HL-60 (cell line): ENCODE data around the gene MRAS.

Experiments
- GABPA ChIP-seq: IDR thresholded peaks from 2 replicates; pipeline ENCODE4 v1.6.1; 2012; ENCODE audit warnings: low read depth
- POLR2AphosphoS5 ChIP-seq: IDR thresholded peaks from 2 replicates; pipeline ENCODE4 v1.6.1; 2012; ENCODE audit warnings: low read depth
- REST ChIP-seq: IDR thresholded peaks from 2 replicates; pipeline ENCODE4 v1.6.1; 2012; ENCODE audit warnings: low read depth; ENCODE audit not compliant: insufficient replicate concordance
- SPI1 ChIP-seq: IDR thresholded peaks from 2 replicates; pipeline ENCODE4 v1.6.1; 2012; ENCODE audit warnings: low read depth, mild to moderate bottlenecking, borderline replicate concordance
- TF ChIP-seq, protein P1 (sequence below): IDR thresholded peaks from one replicate; pipeline ENCODE4 v1.5.1; 2011; ENCODE audit warnings: low read length, control low read depth, inconsistent platforms; ENCODE audit not compliant: insufficient read depth

DNA sequence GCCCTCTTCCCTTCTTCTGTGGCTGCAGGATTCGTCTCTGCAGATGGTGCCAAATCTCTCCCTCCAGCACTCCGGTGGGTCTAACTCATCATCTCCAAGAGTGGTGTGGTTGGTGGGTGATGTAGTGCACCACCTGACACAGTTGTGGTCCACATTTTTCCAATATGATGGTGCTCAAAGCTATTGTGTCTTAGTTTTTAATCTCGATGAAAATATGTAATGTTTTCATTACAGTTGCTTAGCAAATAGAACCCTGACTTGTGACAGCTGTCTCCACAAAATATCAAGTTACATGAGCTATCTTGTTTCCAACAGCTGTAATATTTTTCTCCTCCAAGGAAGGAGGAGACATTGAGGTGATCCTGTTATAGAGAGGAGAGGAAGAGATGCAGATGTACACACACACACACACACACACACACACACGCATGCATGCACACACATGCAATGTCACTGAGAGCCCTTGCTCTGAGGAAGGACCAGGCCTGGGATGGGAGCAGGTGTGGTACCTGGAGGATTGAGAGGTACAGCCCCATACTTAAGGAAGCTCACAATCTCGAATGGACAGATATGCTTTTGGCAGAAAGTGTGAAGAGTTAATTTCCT lies 70.3 kb downstream of the MRAS start:
- TF ChIP-seq, protein P1, sequence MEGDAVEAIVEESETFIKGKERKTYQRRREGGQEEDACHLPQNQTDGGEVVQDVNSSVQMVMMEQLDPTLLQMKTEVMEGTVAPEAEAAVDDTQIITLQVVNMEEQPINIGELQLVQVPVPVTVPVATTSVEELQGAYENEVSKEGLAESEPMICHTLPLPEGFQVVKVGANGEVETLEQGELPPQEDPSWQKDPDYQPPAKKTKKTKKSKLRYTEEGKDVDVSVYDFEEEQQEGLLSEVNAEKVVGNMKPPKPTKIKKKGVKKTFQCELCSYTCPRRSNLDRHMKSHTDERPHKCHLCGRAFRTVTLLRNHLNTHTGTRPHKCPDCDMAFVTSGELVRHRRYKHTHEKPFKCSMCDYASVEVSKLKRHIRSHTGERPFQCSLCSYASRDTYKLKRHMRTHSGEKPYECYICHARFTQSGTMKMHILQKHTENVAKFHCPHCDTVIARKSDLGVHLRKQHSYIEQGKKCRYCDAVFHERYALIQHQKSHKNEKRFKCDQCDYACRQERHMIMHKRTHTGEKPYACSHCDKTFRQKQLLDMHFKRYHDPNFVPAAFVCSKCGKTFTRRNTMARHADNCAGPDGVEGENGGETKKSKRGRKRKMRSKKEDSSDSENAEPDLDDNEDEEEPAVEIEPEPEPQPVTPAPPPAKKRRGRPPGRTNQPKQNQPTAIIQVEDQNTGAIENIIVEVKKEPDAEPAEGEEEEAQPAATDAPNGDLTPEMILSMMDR = no peak
- TF ChIP-seq REST (no peak), GABPA (no peak), POLR2AphosphoS5 (no peak), SPI1 (no peak)
